A204.1 (cell line): ENCODE results near the gene WFDC11.

Experiments used
- FAIRE-seq: peaks from 2 replicates; lab custom pipeline; 2012; peaks lifted over from hg19 to GRCh38; lab: Jason Lieb, UNC

WFDC11 gene

DNA sequence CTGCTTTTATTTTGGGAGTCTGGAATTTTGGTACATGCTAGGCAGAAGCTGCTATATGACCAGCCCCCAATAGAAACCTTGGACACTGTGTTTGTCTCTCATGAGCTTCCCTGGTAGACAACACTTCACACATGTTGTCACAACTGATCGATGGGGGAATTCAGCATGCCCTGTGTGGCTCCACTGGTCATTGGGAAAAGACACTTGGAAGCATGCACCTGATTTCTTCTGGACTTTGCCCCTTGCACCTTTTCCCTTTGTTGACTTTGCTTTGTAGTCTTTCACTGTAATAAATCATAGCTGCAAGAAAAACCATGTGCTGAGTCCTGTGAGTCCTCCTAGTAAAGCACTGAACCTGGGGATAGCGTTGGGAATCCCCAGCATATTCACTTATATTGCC is 48.4 kb downstream of the WFDC11 start:
- no peak for FAIRE-seq

DNA sequence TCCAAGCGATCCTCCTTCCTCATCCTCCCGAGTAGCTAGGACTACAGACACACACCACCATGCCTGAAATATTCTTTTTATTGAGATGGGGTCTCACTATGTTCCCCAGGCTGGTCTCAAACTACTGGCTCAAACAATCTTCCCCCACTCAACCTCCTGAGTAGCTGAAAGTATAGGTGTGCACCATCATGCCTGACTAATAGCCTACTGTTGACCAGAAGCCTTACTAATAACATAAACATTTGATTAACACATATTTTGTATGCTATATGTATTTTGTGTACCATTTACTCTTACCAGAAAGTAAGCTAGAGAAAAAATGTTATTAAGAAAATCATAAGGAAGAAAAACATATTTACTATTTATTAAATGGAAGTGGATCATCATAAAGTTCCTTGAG is 52.4 kb downstream of the WFDC11 start:
- no peak for FAIRE-seq

DNA sequence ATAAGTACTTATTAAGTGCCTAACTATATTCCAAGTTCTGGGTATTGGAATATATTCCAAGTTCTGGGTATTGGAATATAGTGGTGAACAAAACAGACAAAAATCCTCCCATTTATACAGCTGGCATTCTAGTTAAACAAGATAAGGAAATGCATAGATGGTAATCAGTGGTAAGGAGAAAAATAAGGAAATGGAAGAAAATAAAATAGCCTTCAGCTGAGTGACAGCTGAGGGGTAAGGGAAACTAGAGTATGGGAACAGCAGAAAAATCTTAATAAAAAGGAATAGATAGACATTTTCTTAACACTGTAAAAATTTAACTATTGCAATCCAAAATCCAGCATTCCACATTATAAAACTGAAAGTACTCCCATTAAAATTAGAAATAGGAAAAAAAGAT is 57.7 kb downstream of the WFDC11 start:
- no peak for FAIRE-seq

DNA sequence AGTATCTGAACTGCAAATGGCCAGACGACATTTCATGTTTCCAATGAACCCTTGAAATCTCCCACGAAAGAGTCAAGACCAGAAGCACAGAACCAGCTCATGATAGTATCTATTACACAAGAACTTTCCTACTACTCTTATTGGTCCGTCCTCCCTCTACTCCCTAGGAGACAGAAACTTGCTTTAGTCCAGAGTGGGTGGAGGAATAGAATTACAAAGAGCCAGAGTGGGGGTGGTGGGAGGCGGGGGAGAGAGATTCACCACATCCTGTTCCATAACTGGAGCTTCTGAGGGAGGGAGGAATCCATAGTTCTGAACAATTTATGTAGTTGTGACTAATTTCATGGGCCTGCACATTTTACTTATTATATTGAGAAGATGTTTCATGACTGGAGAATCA is 59.0 kb downstream of the WFDC11 start:
- no peak for FAIRE-seq

DNA sequence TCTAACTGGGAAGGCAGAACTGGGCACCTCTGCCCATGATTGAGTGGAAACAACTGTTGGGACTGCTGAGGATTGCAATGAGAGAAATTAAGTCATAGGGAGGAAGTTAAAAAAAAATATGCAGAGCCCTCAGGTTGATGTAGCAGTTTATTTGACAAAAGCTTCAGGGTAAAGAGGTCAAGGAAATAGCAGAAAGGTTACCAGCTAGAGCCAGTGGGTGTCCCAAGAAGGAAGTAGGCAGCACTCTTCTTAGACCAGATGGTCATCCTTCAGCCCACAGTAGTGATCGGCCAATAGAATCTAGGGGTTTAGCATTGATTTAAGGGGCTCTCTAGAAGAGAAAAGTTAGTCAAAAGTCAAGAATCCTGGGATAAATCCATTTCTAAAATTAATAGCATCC is 62.2 kb downstream of the WFDC11 start:
- no peak for FAIRE-seq
